Stimulated activated CD4-positive, alpha-beta T cell treated with anti-CD3 and anti-CD28 coated beads, Interleukin-2, amount 100 ng/mL, for 24 hours (primary cell): ENCODE data around the gene BAMBI.
"Not testable (repeated sequence)": the region's sequence is repeated elsewhere in the genome, so short reads cannot be mapped to it uniquely, and the experiment has no call there.

Experiments
- DNase-seq, 2 donors: peaks; one replicate each; pipeline ENCODE4 v3.0.0-alpha.2; 2020

The BAMBI gene, protein sequence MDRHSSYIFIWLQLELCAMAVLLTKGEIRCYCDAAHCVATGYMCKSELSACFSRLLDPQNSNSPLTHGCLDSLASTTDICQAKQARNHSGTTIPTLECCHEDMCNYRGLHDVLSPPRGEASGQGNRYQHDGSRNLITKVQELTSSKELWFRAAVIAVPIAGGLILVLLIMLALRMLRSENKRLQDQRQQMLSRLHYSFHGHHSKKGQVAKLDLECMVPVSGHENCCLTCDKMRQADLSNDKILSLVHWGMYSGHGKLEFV

GRCh38 chr10:28676968-28677887, at the start of gene BAMBI:
Gene BAMBI, plus strand, starts transcription at chr10:28677521. Its CDS starts 377 bp downstream, at chr10:28677898.
- peak; percentile 91 to 94 for DNase-seq

GRCh38 chr10:28628184-28628893, 49.0 kb upstream of the BAMBI start:
- DNase-seq: peak; percentile 77 to 81

- DNase-seq: no peak
Observed at GRCh38 chr10:28631896-28632583, 45.3 kb upstream of the BAMBI start.

DNA sequence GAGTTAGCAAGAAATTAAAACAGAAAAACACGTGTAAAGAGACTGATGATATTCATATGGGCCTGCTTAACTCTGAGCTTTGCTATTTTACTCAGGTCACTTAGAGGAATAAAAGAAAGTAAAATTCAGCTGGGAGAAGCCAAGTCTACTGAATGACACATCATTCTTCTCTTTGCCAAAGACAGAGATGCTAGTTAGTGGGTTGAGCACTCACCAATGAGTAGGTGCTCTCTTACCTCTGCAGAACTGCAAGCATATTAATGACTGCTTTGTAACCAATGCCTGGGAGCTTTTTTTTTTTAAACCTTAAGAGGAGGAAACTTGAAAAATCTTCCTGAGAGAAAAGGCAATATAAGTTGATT, 44.8 kb upstream of the BAMBI start:
- DNase-seq: no peak

DNA sequence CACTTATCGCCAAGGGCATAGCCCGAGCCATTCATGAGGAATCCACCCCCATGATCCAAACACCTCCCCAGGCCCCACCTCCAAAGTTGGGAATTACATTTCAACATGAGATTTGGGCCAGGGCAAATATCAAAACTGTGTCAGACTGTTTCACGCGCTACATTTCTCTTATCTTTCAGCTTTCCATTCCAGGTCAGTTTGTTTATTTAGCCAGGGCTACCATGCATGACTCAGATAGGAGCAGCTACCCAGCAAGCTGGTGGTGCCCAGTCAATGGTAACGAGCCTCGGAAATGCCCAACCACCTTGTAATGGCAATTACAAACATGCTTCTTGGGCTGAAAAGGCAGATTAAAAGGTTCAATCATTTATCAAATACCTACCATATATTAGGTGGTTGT, 43.6 kb upstream of the BAMBI start:
- no peak for DNase-seq

DNA sequence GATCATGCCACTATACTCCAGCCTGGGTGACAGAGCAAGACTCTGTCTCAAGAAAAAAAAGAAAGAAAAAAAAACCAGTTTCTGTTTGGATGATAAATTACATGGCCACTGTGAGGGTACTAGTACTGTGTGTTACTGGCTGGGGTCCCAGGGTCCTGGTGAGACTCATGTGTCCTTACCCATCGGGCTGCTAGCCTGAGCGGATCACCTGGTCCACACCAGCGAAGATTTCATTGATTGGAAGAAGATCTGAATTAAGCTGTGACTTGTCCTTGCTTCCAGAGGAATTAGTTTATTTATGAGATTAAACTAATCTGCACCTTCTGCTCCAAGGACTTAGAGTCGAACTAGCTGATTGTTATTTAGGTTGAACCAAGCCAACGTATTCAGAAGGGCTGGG, 40.0 kb upstream of the BAMBI start:
- DNase-seq: no peak

- no peak for DNase-seq
Observed at GRCh38 chr10:28638392-28638791, 38.9 kb upstream of the BAMBI start.

DNA sequence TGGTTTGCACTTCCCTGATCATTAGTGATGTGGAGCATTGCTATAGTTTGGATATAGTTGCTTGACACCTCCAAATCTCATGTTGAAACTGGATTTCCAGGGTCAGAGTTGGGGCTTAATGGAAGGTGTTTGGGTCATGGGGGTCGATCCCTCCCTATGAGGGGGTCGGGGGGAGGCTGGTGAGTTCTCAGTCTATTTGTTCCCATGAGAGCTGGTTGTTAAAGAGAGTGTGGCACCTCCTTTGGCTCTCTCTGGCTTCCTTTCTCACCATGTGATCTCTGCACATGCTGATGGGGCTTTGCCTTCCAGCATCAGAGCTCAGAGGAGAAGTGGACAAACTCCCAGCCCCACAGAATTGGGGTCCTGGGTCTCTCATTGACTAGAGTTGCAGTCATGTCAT, 36.8 kb upstream of the BAMBI start:
- DNase-seq: no peak

DNA sequence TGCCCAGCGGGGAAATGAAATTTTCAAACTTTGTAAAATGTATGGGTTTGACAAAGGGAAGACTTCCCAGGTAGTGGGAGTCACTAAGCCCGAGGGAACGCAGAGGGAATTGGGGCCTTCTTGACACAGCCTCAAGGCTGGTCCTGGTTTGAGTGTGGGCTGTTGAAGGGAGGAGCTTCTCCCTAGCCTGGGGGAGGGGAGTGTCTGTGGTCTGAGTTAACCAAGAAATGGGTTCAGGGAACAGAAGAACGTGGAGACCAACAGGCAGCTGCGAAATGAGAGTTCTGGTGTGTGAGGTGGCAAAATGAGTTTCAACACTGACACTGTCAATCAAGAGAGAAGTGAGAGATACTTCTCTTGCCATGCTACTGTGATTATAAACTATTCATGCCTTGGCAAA, 32.7 kb upstream of the BAMBI start:
- DNase-seq: no peak

- no peak for DNase-seq
Observed at GRCh38 chr10:28652106-28652505, 25.2 kb upstream of the BAMBI start.

- DNase-seq: no peak
Observed at GRCh38 chr10:28652703-28653102, 24.6 kb upstream of the BAMBI start.

DNA sequence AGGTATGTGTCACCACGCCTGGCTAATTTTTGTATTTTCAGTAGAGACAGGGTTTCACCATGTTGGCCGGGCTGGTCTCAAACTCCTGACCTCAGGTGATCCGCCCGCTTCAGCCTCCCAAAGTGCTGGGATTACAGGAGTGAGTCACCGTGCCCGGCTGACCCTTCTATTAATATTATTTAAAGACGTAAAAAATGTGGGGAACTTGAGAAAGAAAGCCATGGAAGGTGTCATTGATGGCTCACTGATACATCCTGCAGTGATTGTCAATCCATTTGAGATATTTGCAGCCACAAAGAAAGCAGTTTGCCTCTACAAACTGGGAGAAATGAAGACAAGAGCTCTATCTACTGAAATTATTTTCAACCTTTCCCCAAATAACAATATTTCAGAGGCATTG, 18.5 kb upstream of the BAMBI start:
- DNase-seq: not testable (repeated sequence)

- DNase-seq: no peak
Observed at GRCh38 chr10:28661035-28661434, 16.3 kb upstream of the BAMBI start.

- DNase-seq: peak; percentile 68
Observed at GRCh38 chr10:28663576-28664368, 13.5 kb upstream of the BAMBI start.

- no peak for DNase-seq
Observed at GRCh38 chr10:28664369-28664740, 13.0 kb upstream of the BAMBI start.

DNA sequence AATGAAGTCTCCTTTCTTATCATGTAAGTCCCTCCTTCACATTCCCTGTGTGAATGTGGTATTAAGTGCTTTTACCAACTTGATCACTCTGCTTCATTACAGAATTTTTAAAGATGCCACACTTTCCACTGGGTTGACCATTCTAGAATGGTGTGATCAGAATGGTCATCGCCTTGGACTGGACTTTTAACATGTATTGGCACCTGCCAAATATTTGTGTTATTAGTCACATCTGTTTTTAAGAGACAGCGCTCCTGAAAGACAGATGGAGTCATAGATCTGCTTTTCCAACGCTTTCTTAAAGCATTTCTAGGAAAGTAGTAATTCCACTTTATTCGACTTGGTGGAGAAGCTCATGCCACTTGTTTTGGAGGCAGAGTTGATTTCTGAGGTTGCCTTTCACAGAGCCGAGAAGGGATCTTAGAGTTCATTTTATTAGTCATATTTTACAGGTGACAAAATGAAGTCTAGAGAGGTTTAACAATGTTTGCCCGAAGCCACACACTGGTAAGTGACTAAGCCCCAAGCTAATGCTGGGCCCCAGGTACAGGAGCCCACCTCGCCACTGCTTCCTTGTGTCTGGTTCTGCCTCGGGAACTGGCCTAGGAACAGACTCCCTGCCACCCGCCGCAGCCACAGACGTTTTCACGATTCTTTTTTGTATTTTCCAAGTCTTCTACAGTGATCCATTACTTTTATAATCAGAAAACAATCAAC, 10.4 kb upstream of the BAMBI start:
- DNase-seq: no peak

GRCh38 chr10:28668363-28669226, 8.7 kb upstream of the BAMBI start:
- DNase-seq: peak; percentile 42 to 69

- DNase-seq: no peak
Observed at GRCh38 chr10:28669227-28670173, 7.8 kb upstream of the BAMBI start.

DNA sequence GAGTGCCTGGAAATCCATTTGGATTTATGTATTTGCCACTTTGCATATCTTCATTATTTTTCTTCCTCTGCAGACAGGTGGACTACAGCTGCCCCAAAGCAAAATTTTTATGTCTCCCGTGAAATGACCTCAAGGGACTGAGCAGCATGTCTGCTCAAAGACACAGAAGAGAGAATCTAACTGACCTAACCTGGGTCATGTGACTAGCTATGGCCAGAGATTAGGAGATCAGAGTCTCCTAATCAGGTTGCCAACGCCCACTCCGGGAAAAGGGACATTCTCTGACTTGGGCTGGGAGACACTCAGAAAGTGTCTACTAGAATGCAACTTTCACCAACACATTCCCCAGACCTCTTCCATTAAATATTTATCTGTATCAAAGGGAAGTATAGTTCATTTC, 2.5 kb upstream of the BAMBI start:
- no peak for DNase-seq
